ENCODE measurements around the gene CIRBP. TPM values are rescaled to one million over a fixed set of nuclear protein-coding genes. Genes with fewer than 3 reads are reported as not detected.

The CIRBP gene
- total and polyA plus RNA-seq, 7 donors, result 137 to 591 (median 296) TPM

DNA sequence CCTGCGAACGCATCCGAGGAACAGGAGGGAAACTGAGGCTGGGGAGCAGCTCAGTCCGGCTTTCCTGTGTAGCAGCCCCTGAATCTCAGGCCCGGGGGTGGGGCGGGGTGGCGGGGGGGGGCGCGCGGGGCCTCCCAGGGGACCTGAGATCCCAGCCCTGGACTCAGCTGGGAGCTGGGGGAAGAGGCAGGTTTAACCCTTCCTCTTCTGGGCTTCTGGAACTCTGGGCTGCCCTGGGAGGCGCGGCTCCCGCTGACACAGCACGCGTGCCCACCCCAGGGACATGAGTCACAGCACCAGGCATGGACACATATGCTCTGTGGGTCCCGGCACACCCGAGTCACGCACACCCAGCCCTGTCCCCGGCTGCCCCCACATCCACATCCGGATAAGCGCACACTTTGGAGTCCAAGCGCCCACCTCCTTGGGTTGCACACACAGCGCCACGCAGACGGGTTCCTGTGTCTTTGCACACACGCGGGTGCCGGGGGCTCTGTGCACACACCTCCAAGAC, 3.5 kb upstream of the CIRBP start:
- 17 to 36% (median 26%) methylated on average over 19 to 28 of the region's 28 CpGs for WGBS, 3 donors
- H3K9me3 ChIP-seq, result no peaks in the 10 kb centered on the region
- H3K27me3 ChIP-seq (ENCODE audit: insufficient read depth in 3 of 3, low read length in 2 of 3), result no peaks in the 10 kb centered on the region
- H3K27ac ChIP-seq, result peak overlapping the region; percentile 85
- peak; percentile 89 to 91 for DNase-seq
- peaks cover 0 to 6% of the 10 kb centered on the region in 2 donors for H3K36me3 ChIP-seq (ENCODE audit: insufficient read depth in 1 of 2, low read depth in 1 of 2)
- peak in 3 of 4 donors; percentile 5 to 14 (median 6) for ATAC-seq
- TF ChIP-seq, protein P1, sequence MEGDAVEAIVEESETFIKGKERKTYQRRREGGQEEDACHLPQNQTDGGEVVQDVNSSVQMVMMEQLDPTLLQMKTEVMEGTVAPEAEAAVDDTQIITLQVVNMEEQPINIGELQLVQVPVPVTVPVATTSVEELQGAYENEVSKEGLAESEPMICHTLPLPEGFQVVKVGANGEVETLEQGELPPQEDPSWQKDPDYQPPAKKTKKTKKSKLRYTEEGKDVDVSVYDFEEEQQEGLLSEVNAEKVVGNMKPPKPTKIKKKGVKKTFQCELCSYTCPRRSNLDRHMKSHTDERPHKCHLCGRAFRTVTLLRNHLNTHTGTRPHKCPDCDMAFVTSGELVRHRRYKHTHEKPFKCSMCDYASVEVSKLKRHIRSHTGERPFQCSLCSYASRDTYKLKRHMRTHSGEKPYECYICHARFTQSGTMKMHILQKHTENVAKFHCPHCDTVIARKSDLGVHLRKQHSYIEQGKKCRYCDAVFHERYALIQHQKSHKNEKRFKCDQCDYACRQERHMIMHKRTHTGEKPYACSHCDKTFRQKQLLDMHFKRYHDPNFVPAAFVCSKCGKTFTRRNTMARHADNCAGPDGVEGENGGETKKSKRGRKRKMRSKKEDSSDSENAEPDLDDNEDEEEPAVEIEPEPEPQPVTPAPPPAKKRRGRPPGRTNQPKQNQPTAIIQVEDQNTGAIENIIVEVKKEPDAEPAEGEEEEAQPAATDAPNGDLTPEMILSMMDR (IDR thresholded peaks at IDR 0.05), result no peak
- intact Hi-C loops (cut with DNase I), result loop anchor here (2.0 kb wide), 2 partner anchors 21 to 47 kb away; no protein-coding TSS in a partner anchor
- H3K4me1 ChIP-seq, result peaks cover 43% of the 10 kb centered on the region
- H3K4me3 ChIP-seq, result peak overlapping the region; percentile 69

DNA sequence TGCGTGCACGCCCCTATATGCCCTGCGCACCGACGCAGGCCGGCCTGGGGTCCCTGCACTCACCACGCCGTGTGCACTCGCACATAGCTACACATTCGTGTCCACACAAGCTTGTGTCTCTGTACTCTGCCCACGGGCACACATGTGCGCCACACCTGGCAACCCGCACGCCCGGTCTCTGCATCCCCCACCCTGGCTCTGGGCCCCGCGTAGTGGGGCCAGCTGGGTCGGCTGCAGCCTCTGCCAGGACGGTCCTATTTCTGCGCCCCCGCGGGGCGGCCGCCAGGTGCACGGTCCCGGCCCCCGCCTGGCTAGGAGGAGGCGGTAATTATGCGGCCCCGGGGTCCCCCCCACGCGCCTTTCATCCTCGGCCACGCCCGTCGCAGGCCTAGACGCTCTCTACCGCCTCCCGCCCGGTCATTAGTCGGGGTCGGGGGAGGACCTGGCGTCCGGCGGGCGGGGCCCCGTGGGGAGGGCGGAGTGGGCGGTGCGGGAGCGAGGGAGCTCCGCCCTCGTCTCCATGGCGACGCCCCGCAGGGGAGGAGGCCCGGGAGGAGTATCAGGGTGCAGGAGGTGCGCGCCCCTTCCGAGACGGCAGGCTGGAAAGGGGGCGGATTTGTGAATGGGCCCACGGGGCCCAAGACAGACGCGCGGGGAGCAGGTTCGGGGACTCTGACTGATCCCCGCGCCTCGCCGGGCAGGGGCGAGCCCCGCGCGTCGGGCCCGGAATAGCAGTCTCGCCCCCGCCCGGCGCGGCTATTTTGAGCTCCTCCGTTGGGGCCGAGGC, 2.8 kb upstream of the CIRBP start:
- Histone ChIP-seq H3K36me3 (ENCODE audit: insufficient read depth in 1 of 2, low read depth in 1 of 2) (peaks cover 0 to 12% of the 10 kb centered on the region in 2 donors), H3K27ac (peak overlapping the region; percentile 85), H3K27me3 (ENCODE audit: insufficient read depth in 3 of 3, low read length in 2 of 3) (no peaks in the 10 kb centered on the region), H3K4me3 (peak overlapping the region; percentile 69), H3K4me1 (peaks cover 49% of the 10 kb centered on the region), H3K9me3 (no peaks in the 10 kb centered on the region)
- intact Hi-C loops (cut with DNase I), result loop anchor here (2.0 kb wide), 2 partner anchors 22 to 48 kb away; no protein-coding TSS in a partner anchor
- ATAC-seq (peak; percentile 13 to 49 (median 33)), DNase-seq (peak; percentile 91 to 93)
- TF ChIP-seq, protein P1 (IDR thresholded peaks at IDR 0.05), result no peak
- WGBS, 3 donors, result 3 to 7% (median 3%) methylated on average over 73 to 84 of the region's 84 CpGs

DNA sequence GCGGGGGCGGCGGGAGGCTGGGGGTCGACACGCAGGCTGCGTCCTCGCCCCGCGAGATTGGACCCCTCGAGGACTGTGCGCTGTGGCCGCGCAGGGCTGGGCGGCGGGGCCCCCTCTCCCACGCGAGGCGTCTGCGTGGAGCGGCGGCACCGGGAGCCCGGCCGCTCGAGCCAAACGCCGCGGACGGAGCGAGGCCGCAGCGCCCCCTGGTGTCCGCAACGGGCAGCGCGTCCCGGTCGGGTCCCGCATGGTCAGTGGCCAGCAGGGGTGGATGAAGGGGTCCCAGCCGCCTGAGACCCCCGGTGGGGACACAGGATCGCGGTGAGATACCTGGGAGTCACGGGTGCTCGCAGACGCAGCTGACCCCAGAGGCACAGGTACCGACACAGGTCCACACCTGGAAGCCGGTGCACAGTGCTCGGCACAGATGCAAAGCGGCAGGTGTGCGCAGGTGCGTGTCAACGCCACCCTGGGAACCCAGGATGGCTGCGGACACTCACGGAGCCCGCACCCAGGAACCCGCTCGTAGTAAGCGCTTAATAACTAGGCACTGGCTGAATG, 2.1 kb upstream of the CIRBP start:
- Histone ChIP-seq H3K27ac (peak overlapping the region; percentile 85), H3K9me3 (no peaks in the 10 kb centered on the region), H3K27me3 (ENCODE audit: insufficient read depth in 3 of 3, low read length in 2 of 3) (no peaks in the 10 kb centered on the region), H3K4me1 (peaks cover 54% of the 10 kb centered on the region), H3K36me3 (ENCODE audit: insufficient read depth in 1 of 2, low read depth in 1 of 2) (peaks cover 4 to 19% of the 10 kb centered on the region in 2 donors), H3K4me3 (peak overlapping the region; percentile 69)
- ATAC-seq (peak; percentile 11 to 36 (median 28)), DNase-seq (peak; percentile 80 to 87)
- TF ChIP-seq, protein P1 (IDR thresholded peaks at IDR 0.05), result peak; percentile 98
- intact Hi-C loops (cut with DNase I), result loop anchor here (1.0 to 2.0 kb wide), 3 partner anchors 22 to 48 kb away; no protein-coding TSS in a partner anchor
- WGBS, 3 donors, result 1 to 3% (median 1%) methylated on average over 45 to 59 of the region's 59 CpGs

DNA sequence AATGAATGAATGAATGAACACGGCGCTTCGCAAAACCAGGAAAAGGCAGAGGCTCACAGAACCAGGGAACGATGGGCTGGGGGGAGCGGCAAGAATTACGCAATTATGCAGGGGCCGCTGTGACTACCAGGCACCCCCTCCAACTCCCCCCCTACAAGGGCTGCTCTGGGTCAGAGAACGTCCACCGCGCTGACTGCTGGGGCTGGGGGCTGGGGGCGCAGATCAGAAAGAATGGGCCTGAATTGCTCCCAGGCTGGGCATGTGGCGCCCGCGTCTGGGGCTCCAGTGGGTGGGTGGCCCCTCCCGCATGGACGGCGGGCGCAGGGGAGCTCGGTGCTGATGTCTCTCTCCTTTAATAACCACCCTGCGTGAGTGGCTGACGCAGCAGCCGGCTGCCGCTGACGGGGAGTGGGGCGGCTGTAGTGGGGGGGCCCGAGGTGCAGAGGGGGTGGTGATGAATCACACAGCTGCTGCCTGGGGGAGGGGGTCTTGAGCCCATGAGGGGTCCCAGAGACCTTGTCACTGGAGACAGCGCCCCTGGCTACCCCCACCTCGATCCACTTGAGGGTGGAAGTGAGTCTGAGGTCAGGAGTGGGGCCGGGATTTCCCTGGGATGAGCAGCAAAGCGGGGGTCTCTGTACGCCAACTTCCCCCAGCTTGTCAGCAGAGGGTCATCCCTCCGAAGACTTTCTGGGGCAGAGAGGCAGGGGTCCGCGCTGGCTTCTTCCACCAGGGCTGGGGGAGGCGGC, 1.5 kb upstream of the CIRBP start:
- intact Hi-C loops (cut with DNase I), result loop anchor here (1.0 to 2.0 kb wide), 3 partner anchors 23 to 49 kb away; no protein-coding TSS in a partner anchor
- Histone ChIP-seq H3K4me3 (peak overlapping the region; percentile 87), H3K9me3 (no peaks in the 10 kb centered on the region), H3K36me3 (ENCODE audit: insufficient read depth in 1 of 2, low read depth in 1 of 2) (peaks cover 4 to 25% of the 10 kb centered on the region in 2 donors), H3K27ac (peak overlapping the region; percentile 99), H3K4me1 (peaks cover 54% of the 10 kb centered on the region), H3K27me3 (ENCODE audit: insufficient read depth in 3 of 3, low read length in 2 of 3) (no peaks in the 10 kb centered on the region)
- TF ChIP-seq, protein P1 (IDR thresholded peaks at IDR 0.05), result no peak
- ATAC-seq (no peak), DNase-seq (peak; percentile 37 to 72)
- WGBS, 3 donors, result 37 to 40% (median 39%) methylated on average over 31 to 35 of the region's 35 CpGs

Data from psoas muscle (tissue), 8 donors.